Measurements from ENCODE around the gene CHP1.
"Not testable (repeated sequence)": the region's sequence is repeated elsewhere in the genome, so short reads cannot be mapped to it uniquely, and the experiment has no call there.

The CHP1 gene

GRCh38 chr15:41289953-41290352 lies 58.9 kb downstream of the CHP1 start:
- TF ChIP-seq CTCF (IDR thresholded peaks at IDR 0.05), result no peak
- Histone ChIP-seq H3K36me3 (peaks cover 33 to 85% (median 56%) of the 10 kb centered on the region in 3 donors), H3K27ac (no peak overlapping the region), H3K4me1 (peaks cover 0 to 32% (median 12%) of the 10 kb centered on the region in 4 donors), H3K27me3 (no peaks in the 10 kb centered on the region), H3K4me3 (no peak overlapping the region), H3K9me3 (no peaks in the 10 kb centered on the region)
- no peak for DNase-seq
- intact Hi-C loops (cut with DNase I; ENCODE audit: low total_unique reads), result no loop called here

- Histone ChIP-seq H3K27me3 (no peaks in the 10 kb centered on the region), H3K9me3 (no peaks in the 10 kb centered on the region), H3K27ac (no peak overlapping the region), H3K4me3 (no peak overlapping the region), H3K36me3 (peaks cover 29 to 84% (median 47%) of the 10 kb centered on the region in 3 donors), H3K4me1 (peaks cover 0 to 24% (median 7%) of the 10 kb centered on the region in 4 donors)
- intact Hi-C loops (cut with DNase I; ENCODE audit: low total_unique reads), result no loop called here
- no peak for DNase-seq
- no peak for TF ChIP-seq CTCF (IDR thresholded peaks at IDR 0.05)
Observed at GRCh38 chr15:41291065-41291631, 60.1 kb downstream of the CHP1 start.

GRCh38 chr15:41292521-41292920 lies 61.5 kb downstream of the CHP1 start:
- Histone ChIP-seq H3K27me3 (no peaks in the 10 kb centered on the region), H3K27ac (no peak overlapping the region), H3K4me3 (no peak overlapping the region), H3K9me3 (no peaks in the 10 kb centered on the region), H3K4me1 (peaks cover 0 to 12% (median under 1%) of the 10 kb centered on the region in 4 donors), H3K36me3 (peaks cover 23 to 84% (median 46%) of the 10 kb centered on the region in 3 donors)
- DNase-seq, result no peak
- no peak for TF ChIP-seq CTCF (IDR thresholded peaks at IDR 0.05)
- intact Hi-C loops (cut with DNase I; ENCODE audit: low total_unique reads), result no loop called here

- intact Hi-C loops (cut with DNase I; ENCODE audit: low total_unique reads); H3K27me3 ChIP-seq; DNase-seq; H3K4me3 ChIP-seq; H3K9me3 ChIP-seq; H3K4me1 ChIP-seq; H3K27ac ChIP-seq: not testable (repeated sequence)
- H3K36me3 ChIP-seq, result peaks cover 26 to 39% (median 36%) of the 10 kb centered on the region in 3 donors
Observed at GRCh38 chr15:41301139-41301538, 70.1 kb downstream of the CHP1 start.

- H3K27ac ChIP-seq, result no peak overlapping the region
- no peaks in the 10 kb centered on the region for H3K4me1 ChIP-seq
- H3K36me3 ChIP-seq, result peaks cover 26 to 35% (median 32%) of the 10 kb centered on the region in 3 donors
- intact Hi-C loops (cut with DNase I; ENCODE audit: low total_unique reads), result no loop called here
- DNase-seq, result no peak
- H3K27me3 ChIP-seq, result no peaks in the 10 kb centered on the region
- H3K4me3 ChIP-seq, result no peak overlapping the region
- no peak for TF ChIP-seq CTCF (IDR thresholded peaks at IDR 0.05)
- no peaks in the 10 kb centered on the region for H3K9me3 ChIP-seq
Observed at GRCh38 chr15:41301587-41301986, 70.5 kb downstream of the CHP1 start.

- H3K36me3 ChIP-seq, result peaks cover 1 to 13% (median 9%) of the 10 kb centered on the region in 3 donors
- H3K4me1 ChIP-seq, result no peaks in the 10 kb centered on the region
- DNase-seq, result no peak
- H3K27me3 ChIP-seq, result no peaks in the 10 kb centered on the region
- H3K4me3 ChIP-seq, result no peak overlapping the region
- no peak overlapping the region for H3K27ac ChIP-seq
- no peaks in the 10 kb centered on the region for H3K9me3 ChIP-seq
- TF ChIP-seq CTCF (IDR thresholded peaks at IDR 0.05), result no peak
- intact Hi-C loops (cut with DNase I; ENCODE audit: low total_unique reads), result no loop called here
Observed at GRCh38 chr15:41304149-41304770, 73.2 kb downstream of the CHP1 start.

Measured in tibial artery (tissue), 4 donors.